NCI-H524 (cell line): ENCODE measurements around the gene CHMP2A.

Source experiments
- DNase-seq, 2 experiments: peaks; one replicate each; lab custom pipeline; 2025; lab: John Stamatoyannopoulos, UW

Gene CHMP2A

GRCh38 chr19:58569943-58570670 is 15.2 kb upstream of the CHMP2A start:
- no peak for DNase-seq

- DNase-seq, result no peak
Measured at GRCh38 chr19:58569191-58569942, 14.5 kb upstream of the CHMP2A start.

- no peak for DNase-seq
Measured at GRCh38 chr19:58568453-58569130, 13.7 kb upstream of the CHMP2A start.

GRCh38 chr19:58566989-58567388 is 12.1 kb upstream of the CHMP2A start:
- no peak for DNase-seq

GRCh38 chr19:58563823-58564222 is 8.9 kb upstream of the CHMP2A start:
- no peak for DNase-seq

GRCh38 chr19:58563034-58563573 is 8.2 kb upstream of the CHMP2A start:
- DNase-seq, result no peak

- DNase-seq, result no peak
Measured at GRCh38 chr19:58562122-58563033, 7.5 kb upstream of the CHMP2A start.

- no peak for DNase-seq
Measured at GRCh38 chr19:58561373-58562121, 6.6 kb upstream of the CHMP2A start.

GRCh38 chr19:58560921-58561320 is 6.0 kb upstream of the CHMP2A start:
- no peak for DNase-seq

GRCh38 chr19:58560007-58560887 is 5.3 kb upstream of the CHMP2A start:
- DNase-seq, result no peak

- no peak for DNase-seq
Measured at GRCh38 chr19:58559275-58560006, 4.5 kb upstream of the CHMP2A start.

- no peak for DNase-seq
Measured at GRCh38 chr19:58558623-58559274, 3.8 kb upstream of the CHMP2A start.

- DNase-seq, result no peak
Measured at GRCh38 chr19:58558066-58558622, 3.2 kb upstream of the CHMP2A start, which contains the start of gene UBE2M. UBE2M (minus strand) TSS chr19:58558611; CDS start chr19:58558381, 230 bp downstream.

- no peak for DNase-seq
Measured at GRCh38 chr19:58557221-58558065, 2.5 kb upstream of the CHMP2A start.

GRCh38 chr19:58556622-58557220 is 1.8 kb upstream of the CHMP2A start:
- no peak for DNase-seq

GRCh38 chr19:58555920-58556621 is 1.2 kb upstream of the CHMP2A start:
- DNase-seq, result no peak
